Epidermal melanocyte (primary cell): ENCODE data around the gene GIN1.
"Not testable (repeated sequence)": the region's sequence is repeated elsewhere in the genome, so short reads cannot be mapped to it uniquely, and the experiment has no call there.

Source experiments
- DNase-seq: peaks from one replicate; pipeline ENCODE4 v3.0.0; 2011; ENCODE audit warnings: low spot score; ENCODE audit not compliant: insufficient read length

GIN1 gene

GRCh38 chr5:103111468-103111867 is 8.5 kb downstream of the GIN1 start:
- DNase-seq = no peak

DNA sequence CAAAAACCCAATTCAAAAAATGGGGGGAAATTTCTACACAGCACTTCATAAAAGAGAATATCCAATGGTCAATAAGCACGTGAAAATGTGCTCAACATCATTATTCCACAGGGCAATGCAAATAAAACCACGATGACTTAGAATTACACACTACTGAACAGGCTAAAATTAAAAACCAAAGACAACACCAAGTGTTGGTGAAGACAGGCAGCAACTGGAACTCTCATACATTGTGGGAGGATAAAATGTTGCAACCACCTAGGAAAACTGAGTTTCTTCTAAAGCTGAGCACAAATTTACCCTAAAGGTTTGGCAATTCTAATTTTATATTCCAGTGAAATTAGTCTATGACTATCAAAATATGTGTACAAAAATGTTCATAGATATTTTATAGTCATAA is 9.5 kb downstream of the GIN1 start:
- no peak for DNase-seq

DNA sequence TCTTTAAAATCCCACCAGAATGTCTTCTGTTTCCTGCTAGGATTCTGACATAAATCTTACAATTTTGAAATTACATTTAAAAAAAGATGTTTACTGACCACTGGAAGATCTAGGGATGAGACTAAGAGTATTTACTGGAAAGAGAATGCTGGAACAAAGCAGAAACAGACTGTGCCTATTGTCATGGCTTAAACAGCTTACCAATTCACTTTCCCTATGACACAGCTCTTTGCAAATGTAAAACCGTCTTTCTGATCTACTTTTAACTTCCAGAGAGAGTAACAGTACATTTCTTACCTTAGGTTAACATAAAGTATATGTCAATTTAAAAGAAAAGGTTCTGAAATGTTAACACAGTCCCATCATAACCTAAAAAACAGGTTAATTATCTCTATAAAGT is 10.7 kb downstream of the GIN1 start:
- DNase-seq = no peak

DNA sequence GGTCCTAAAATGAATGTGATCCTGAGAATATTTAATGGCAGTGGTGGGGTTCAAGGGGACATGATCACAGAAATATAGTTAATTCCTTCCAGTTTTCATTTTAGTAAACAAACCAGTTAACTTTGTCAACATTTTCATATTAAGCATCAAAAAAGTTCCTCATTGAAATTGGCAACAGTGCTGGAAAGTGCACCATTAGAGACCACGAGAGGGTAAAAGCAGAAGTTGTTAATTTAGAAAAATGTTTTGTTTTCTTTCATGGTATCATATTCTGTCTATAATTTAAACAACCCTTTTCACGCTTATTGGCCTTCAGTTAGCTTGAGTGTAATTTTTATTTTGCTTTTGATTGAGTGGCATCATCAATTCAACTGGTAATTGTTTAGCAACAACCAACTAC is 11.9 kb downstream of the GIN1 start:
- no peak for DNase-seq

DNA sequence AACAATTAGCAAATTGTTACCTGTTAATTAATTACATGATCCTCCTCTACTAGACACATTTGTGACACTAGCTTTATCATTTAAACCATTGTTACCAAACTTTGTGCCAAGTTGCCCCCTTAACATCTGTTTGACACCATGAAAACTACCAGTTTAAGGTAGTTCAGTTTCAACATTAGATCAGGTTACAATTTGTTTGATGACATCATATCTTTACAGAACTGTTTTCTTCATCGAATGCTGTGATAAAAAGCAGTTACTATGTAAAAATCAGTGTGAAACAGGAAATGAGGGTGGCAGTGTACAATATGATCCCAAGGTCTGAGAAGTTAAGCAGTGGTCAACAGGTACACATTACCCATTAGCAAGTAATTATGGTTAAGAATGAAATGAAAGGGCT is 17.7 kb downstream of the GIN1 start:
- DNase-seq = no peak

DNA sequence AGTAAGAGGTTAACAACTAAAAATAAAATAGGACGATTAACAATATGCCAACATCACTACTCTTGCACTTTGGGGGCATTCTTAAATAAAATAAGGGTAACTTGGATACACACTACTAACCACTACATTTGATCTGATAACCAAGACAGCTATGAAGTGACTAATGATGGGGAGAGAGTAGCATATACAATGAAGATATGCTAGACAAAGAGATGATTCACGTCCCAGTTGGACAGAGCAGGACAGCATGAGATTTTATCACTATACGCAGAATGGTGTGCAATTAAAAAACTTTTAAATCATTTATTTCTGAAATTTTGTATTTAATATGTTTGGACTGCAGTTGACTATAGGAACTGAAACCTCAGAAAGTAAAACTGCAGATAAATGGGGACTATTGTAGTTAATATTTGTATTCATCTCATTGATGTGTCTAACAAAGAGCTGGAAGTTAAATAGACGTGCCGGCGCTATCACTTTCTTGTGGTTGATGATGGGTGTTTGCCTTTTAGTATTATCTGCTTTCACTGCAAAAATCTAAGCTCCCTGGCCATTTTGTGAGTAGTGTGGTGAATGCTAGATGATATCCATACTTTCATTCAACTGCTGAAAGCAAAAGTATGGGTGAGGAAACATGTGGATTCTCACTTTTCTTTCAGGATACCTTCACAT is 18.7 kb downstream of the GIN1 start:
- no peak for DNase-seq

DNA sequence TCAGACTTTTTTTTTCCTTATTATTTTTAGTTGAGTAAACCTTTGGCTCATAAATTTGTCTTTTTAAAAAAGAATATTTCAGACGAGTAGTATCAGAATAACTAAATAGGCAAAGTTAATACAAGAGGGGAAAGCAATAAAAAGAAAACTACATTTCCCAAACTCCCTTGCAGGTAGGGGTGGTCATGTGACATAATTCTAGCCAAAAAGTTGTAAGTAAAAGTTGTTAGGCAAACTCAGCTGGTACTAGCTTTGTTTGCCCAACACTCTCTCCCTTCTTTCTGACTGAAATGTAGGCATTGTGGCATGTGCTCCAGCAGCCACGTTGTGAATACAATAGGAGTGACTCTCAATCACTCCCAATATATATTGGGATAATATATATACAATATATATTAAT is 20.9 kb downstream of the GIN1 start:
- no peak for DNase-seq

- DNase-seq = no peak
Observed at GRCh38 chr5:103094737-103095136, 25.2 kb downstream of the GIN1 start.

DNA sequence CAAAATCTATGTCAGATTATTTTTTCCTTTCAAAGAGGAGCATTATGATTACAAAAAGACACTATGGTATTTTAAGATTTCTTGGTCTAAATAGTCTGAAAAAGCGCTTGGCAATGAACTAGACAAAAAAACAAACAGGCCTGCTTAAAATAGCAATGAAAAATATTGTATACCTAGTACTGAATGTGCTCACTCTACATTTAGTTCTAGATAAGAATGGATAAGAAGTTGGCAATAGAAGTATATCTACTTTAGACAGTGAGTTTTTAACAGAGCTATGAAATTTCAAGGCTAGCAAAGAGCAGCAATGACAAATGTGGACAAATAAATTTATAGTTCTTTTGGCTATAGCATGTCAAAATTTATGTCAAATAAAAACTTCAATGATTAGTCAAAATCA is 26.2 kb downstream of the GIN1 start:
- DNase-seq = no peak

- DNase-seq = no peak
Observed at GRCh38 chr5:103092676-103093075, 27.3 kb downstream of the GIN1 start.

GRCh38 chr5:103090791-103091190 is 29.1 kb downstream of the GIN1 start:
- no peak for DNase-seq

- no peak for DNase-seq
Observed at GRCh38 chr5:103089272-103089671, 30.7 kb downstream of the GIN1 start.

DNA sequence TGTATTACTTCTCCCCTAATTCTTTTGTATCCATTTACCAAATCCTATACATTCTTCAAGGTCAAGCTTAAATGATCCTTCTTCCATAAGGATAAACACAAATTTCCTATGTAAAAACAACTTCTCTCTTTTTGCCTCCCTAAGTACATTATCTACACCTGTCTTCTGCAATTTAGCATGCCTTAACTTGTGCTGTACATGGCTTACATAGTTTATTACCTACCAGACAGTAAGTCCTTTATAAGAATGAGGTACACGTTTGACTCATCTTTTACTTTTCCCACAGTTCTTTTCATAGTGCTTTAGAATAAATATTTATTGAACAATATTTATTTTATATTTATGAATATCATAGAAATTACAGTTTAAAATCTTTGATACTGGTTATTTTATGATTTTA is 33.4 kb downstream of the GIN1 start:
- no peak for DNase-seq

- no peak for DNase-seq
Observed at GRCh38 chr5:103079796-103080195, 40.1 kb downstream of the GIN1 start.

- DNase-seq = no peak
Observed at GRCh38 chr5:103075442-103075841, 44.5 kb downstream of the GIN1 start.

GRCh38 chr5:103073500-103073899 is 46.4 kb downstream of the GIN1 start:
- DNase-seq = not testable (repeated sequence)

GRCh38 chr5:103066326-103066725 is 53.6 kb downstream of the GIN1 start:
- no peak for DNase-seq

GRCh38 chr5:103060424-103060954 is 59.4 kb downstream of the GIN1 start:
- no peak for DNase-seq

DNA sequence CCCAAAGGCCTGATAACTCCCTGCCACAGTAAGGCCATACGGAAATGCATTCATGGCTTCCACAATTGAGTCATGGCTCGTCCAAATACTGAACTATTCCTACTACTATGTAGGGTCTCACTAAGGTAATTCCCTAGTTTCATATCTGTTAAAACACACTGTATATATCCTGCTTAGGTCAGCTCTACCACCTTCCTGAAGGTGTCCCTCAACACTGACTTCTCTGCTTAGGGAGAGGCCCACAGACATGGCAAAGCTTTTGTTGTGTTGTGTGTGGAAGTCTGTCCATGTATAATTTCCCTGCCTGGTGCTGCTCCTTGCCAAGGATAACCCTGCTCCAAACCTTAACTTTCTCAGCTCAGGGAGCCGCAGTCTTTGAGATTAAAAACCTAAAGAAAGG is 60.4 kb downstream of the GIN1 start:
- DNase-seq = no peak

GRCh38 chr5:103057208-103058130 is 62.5 kb downstream of the GIN1 start:
- DNase-seq = no peak

- not testable (repeated sequence) for DNase-seq
Observed at GRCh38 chr5:103046706-103047105, 73.2 kb downstream of the GIN1 start.

DNA sequence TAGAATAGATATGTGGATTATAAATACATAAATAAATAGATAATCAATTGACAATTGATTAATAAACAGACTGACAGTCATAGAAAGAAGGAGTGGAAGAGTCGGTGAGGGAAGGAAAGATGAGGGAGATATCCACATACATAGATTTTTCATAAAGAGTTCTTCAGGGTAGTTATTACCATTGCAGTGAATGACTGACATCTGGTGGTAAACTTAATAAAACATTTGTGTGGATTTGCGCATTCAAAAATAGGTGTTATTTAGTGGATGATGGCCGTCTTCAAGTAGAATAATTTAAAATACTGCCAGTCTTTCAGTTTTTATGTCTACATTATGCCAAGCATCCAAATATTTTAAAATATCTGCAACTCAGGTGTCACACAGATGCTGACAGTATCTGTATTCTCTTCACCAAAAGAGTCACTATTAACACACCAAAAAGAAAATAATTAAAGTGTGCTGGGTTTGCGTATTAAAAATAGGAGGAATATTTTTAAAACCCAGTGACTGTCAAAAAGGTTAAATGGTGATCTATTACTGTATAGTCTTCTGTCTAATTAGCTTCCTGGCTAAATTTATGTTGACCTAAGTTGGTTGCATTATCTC is 78.8 kb downstream of the GIN1 start:
- no peak for DNase-seq
